Stimulated activated CD4-positive, alpha-beta T cell treated with anti-CD3 and anti-CD28 coated beads, Interleukin-12 subunit alpha, Interleukin-12 subunit beta, amount 100 ng/mL, for 48 hours (primary cell): ENCODE results near the gene CAND2.

Experiments
- DNase-seq, 3 donors: peaks; one replicate each; pipeline ENCODE4 v3.0.0-alpha.2; 2020; ENCODE audit warnings: low read depth in 2 of 3, low spot score in 1 of 3

The CAND2 gene

GRCh38 chr3:12796171-12797123 is at the start of gene CAND2:
Gene CAND2, plus strand, starts transcription at chr3:12796680. Its CDS starts 41 bp downstream, at chr3:12796721.
- peak in 1 of 3 donors; percentile 23 for DNase-seq

- DNase-seq: no peak
These were observed 48.0 kb upstream of the CAND2 start for GRCh38 chr3:12748477-12748876.

GRCh38 chr3:12750223-12750622 is 46.3 kb upstream of the CAND2 start:
- no peak for DNase-seq

GRCh38 chr3:12750658-12751071 is 45.8 kb upstream of the CAND2 start:
- DNase-seq: peak; percentile 15 to 31 (median 22)

GRCh38 chr3:12751571-12751970 is 44.9 kb upstream of the CAND2 start:
- no peak for DNase-seq

GRCh38 chr3:12752102-12752501 is 44.4 kb upstream of the CAND2 start:
- no peak for DNase-seq

GRCh38 chr3:12752809-12753208 is 43.7 kb upstream of the CAND2 start:
- no peak for DNase-seq

GRCh38 chr3:12753275-12754028 is 43.0 kb upstream of the CAND2 start:
- DNase-seq: no peak

GRCh38 chr3:12754313-12754712 is 42.2 kb upstream of the CAND2 start:
- DNase-seq: no peak

GRCh38 chr3:12755754-12756153 is 40.7 kb upstream of the CAND2 start:
- DNase-seq: no peak

GRCh38 chr3:12756175-12756574 is 40.3 kb upstream of the CAND2 start:
- DNase-seq: no peak

GRCh38 chr3:12756635-12757034 is 39.8 kb upstream of the CAND2 start:
- no peak for DNase-seq

GRCh38 chr3:12758025-12758781 is 38.3 kb upstream of the CAND2 start:
- no peak for DNase-seq

- DNase-seq: no peak
These were observed 37.3 kb upstream of the CAND2 start, which contains the start of gene TMEM40 for GRCh38 chr3:12759097-12759679. Gene TMEM40, minus strand, starts transcription at chr3:12759259. Its CDS starts 9,427 bp downstream, at chr3:12749832.

- DNase-seq: no peak
These were observed 36.6 kb upstream of the CAND2 start for GRCh38 chr3:12759693-12760565.

GRCh38 chr3:12764171-12764776 is 32.2 kb upstream of the CAND2 start:
- DNase-seq: no peak

- no peak for DNase-seq
These were observed 29.9 kb upstream of the CAND2 start for GRCh38 chr3:12766541-12766940.

GRCh38 chr3:12768579-12769527 is 27.6 kb upstream of the CAND2 start:
- DNase-seq: no peak
